ENCODE results near the gene ITPA. TPM values are rescaled to one million over a fixed set of nuclear protein-coding genes. Genes with fewer than 3 reads are reported as not detected.
A peak's percentile ranks its signal among the peaks of the same experiment; 100 is the strongest.

Gene ITPA
- total and polyA plus RNA-seq, 9 donors: 15.8 to 55.3 (median 31.1) TPM

- Histone ChIP-seq H3K9me3 (no peaks in the 10 kb centered on the region), H3K27me3 (no peaks in the 10 kb centered on the region), H3K36me3 (no peaks in the 10 kb centered on the region), H3K27ac (no peak overlapping the region), H3K4me3 (no peak overlapping the region), H3K4me1 (ENCODE audit: insufficient read depth) (peaks cover 2% of the 10 kb centered on the region)
- no peak for DNase-seq
- WGBS, 3 donors: 86 to 88% (median 86%) methylated on average over 25 of the region's 25 CpGs
- TF ChIP-seq, protein P1, sequence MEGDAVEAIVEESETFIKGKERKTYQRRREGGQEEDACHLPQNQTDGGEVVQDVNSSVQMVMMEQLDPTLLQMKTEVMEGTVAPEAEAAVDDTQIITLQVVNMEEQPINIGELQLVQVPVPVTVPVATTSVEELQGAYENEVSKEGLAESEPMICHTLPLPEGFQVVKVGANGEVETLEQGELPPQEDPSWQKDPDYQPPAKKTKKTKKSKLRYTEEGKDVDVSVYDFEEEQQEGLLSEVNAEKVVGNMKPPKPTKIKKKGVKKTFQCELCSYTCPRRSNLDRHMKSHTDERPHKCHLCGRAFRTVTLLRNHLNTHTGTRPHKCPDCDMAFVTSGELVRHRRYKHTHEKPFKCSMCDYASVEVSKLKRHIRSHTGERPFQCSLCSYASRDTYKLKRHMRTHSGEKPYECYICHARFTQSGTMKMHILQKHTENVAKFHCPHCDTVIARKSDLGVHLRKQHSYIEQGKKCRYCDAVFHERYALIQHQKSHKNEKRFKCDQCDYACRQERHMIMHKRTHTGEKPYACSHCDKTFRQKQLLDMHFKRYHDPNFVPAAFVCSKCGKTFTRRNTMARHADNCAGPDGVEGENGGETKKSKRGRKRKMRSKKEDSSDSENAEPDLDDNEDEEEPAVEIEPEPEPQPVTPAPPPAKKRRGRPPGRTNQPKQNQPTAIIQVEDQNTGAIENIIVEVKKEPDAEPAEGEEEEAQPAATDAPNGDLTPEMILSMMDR (IDR thresholded peaks at IDR 0.05): no peak
- TF ChIP-seq POLR2A (IDR thresholded peaks at IDR 0.05) (no peak), EP300 (IDR thresholded peaks at IDR 0.05) (no peak)
- intact Hi-C loops (cut with DNase I): no loop called here
Measured at GRCh38 chr20:3233991-3234498, 24.7 kb downstream of the ITPA start.

DNA sequence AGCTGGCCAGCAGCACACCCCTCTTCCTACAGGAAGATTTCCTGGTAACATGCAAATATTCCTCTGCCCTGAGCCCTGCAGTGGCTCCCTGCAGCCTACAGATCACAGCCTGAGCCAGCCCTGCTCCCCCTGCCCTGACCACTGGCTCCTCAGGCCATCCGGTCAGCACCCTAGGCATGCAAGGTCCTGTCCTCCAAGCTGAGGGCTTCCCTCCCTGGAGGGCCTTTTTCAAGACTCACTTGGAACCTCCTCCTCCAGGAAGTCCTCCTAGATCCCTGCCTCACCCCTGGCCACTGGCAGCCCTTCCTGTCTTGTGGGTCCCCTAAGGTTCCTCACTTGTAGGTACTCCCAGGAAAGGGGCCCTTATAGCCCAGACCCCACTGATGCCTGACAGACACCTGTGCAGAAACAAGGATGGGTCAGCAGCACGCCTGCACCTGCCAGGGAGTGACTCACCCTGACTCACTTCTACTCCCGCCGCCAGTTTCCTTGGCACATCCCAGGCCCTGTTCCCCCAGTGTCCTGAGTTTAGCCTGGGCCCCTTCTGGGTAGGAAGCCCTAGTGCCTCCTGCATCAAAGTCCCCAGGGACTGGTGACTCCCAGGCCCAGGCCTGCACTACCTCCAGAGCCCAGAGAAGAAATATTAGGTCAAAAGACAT, 26.5 kb downstream of the ITPA start:
- TF ChIP-seq, protein P1 (IDR thresholded peaks at IDR 0.05): no peak
- TF ChIP-seq EP300 (IDR thresholded peaks at IDR 0.05) (no peak), POLR2A (IDR thresholded peaks at IDR 0.05) (no peak)
- Histone ChIP-seq H3K9me3 (no peaks in the 10 kb centered on the region), H3K27ac (no peak overlapping the region), H3K4me1 (ENCODE audit: insufficient read depth) (peaks cover 5% of the 10 kb centered on the region), H3K27me3 (peaks cover 4% of the 10 kb centered on the region), H3K36me3 (no peaks in the 10 kb centered on the region), H3K4me3 (no peak overlapping the region)
- no peak for DNase-seq
- 63 to 76% (median 74%) methylated on average over 4 of the region's 4 CpGs for WGBS, 3 donors
- intact Hi-C loops (cut with DNase I): no loop called here

- no peaks in the 10 kb centered on the region for H3K9me3 ChIP-seq
- peaks cover 5% of the 10 kb centered on the region for H3K4me1 ChIP-seq (ENCODE audit: insufficient read depth)
- WGBS, 3 donors: 50 to 57% (median 57%) methylated on average over 25 of the region's 25 CpGs
- peaks cover 4% of the 10 kb centered on the region for H3K27me3 ChIP-seq
- H3K27ac ChIP-seq: no peak overlapping the region
- intact Hi-C loops (cut with DNase I): no loop called here
- H3K4me3 ChIP-seq: no peak overlapping the region
- no peaks in the 10 kb centered on the region for H3K36me3 ChIP-seq
- no peak for DNase-seq
- TF ChIP-seq POLR2A (IDR thresholded peaks at IDR 0.05) (no peak), EP300 (IDR thresholded peaks at IDR 0.05) (no peak)
- TF ChIP-seq, protein P1 (IDR thresholded peaks at IDR 0.05): no peak
Measured at GRCh38 chr20:3237011-3237957, 28.0 kb downstream of the ITPA start.

DNA sequence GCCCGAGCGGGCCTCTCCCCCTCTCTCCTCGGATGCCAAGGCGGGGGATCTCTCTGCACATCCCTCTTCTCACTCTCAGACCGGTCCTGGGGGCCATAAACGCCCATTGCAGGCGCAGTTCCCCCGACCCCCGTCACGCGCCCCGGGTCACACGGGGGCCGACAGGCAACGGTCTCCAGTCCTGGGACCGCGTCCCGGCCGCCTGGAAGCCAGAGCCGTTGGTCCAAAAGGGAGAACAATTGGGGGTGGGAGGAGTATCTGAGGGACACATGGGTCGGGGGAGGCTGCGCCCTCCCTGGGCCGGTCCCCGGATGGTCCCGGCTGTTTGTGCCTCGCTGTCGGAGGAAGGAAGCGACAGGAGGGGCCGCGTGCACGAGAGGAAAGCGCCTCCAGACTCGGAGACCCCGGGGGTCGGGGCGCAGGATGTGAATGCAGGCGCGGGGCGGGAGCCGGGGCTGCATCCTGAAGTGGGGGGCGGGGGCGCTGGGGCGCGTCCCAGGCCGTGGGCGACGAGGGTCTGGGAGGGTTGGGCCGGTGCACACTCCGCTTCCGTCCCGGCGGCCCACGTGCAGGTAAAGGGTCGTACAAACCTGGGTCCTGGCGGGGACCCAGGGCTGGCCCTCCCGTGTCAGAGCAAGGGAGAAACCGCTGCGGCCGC, 28.8 kb downstream of the ITPA start:
- 1 to 5% (median 4%) methylated on average over 36 to 59 of the region's 59 CpGs for WGBS, 3 donors

More for the DNA sequence above, 28.8 kb downstream of the ITPA start:
- Histone ChIP-seq H3K4me1 (ENCODE audit: insufficient read depth) (peaks cover 5% of the 10 kb centered on the region), H3K4me3 (peak overlapping the region; percentile 52), H3K27me3 (peaks cover 4% of the 10 kb centered on the region), H3K36me3 (no peaks in the 10 kb centered on the region), H3K9me3 (no peaks in the 10 kb centered on the region), H3K27ac (no peak overlapping the region)
- DNase-seq: no peak
- no peak for TF ChIP-seq EP300 (IDR thresholded peaks at IDR 0.05)
- TF ChIP-seq, protein P1 (IDR thresholded peaks at IDR 0.05): no peak
- TF ChIP-seq POLR2A (IDR thresholded peaks at IDR 0.05): no peak
- intact Hi-C loops (cut with DNase I): no loop called here

Data from ovary (tissue), 9 donors.